GM21786 (cell line): Measurements from ENCODE around the gene GPR157.
"Not testable (repeated sequence)": the region's sequence is repeated elsewhere in the genome, so short reads cannot be mapped to it uniquely, and the experiment has no call there.

Experiments
- ATAC-seq: cut with Tn5 transposase; IDR thresholded peaks from one replicate; pipeline ENCODE4 v1.9.1; 2021; ENCODE audit not compliant: unreplicated experiment

Gene GPR157

DNA sequence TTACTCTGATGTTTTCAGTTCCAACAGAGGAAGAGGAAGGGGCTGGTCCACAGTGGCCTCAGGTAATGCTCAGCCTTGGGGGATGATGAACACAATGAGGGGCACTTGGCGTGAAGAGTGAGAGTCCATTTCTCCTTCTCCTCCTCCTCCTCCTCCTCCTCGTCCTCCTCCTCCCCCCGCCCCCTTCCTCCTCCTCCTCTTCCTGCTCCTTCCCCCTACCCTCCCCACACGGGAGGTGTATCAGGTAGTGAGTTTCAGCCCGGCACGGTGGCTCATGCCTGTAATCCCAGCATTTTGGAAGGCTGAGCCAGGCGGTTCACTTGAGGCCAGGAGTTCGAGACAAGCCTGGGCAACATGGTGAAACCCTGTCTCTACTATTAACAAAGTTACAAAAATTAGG is 17.3 kb upstream of the GPR157 start:
- ATAC-seq: no peak

DNA sequence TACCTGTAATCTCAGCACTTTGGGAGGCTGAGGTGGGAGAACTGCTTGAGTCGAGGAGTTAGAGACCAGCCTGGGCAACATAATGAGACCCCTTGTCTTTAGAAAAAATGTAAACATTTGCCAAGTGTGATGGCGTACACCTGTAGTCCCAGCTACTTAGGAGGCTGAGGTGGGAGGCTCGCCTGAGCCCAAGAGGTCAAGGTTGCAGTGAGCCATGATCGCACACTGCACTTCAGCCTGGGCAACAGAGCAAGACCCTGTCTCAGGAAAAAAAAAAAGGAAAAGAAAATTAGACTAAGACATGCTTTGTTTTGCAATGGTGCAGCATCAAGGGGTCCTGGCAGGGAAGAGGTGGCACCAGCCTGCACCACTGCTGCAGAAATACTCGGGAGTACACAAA is 16.8 kb upstream of the GPR157 start:
- no peak for ATAC-seq

DNA sequence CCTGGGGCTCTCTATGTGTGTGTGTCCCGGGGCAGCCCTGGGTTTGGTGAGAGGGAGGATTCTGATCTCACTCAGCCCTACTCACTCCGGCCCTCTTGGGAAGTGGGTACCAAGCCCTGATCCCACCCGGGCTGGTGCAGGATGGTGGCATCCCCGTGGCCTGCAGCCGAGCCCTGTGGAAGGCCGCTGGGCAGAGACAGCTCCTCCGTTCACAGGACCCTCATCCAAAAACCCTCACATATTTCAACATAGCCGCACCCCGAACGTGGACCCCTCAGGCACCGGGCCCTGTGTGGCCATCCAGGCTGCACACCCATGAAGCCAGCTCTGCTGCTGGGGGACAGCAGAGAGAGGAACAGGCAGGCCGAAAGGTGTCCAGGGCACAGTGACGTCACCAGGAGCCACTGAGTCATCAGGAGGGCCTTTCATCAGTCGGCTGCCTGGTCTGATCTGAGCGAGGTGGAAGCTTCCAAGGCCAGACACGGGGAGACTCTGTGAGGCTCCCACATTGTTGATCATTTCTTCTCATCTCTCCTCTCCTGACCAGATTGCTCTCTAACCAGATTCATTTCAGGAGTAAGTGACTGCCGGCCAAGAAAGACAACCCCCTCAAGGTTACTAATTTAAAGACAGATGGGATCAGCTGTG is 16.2 kb upstream of the GPR157 start:
- ATAC-seq: no peak

DNA sequence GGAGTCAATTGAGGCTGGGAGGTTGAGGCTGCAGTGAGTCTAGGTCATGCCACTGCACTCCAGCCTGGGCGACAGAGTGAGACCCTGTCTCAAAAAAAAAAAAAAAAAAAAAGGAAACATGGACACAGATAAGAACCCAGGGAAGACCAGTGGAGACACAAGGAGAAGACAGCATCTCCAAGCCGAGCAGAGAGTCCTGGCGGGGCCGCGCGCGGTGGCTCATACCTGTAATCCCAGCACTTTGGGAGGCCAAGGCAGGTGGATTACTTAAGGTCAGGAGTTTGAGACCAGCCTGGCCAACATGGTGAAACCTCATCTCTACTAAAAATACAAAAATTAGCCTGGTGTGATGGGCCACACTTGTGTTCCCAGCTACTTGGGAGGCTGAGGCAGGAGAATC is 15.6 kb upstream of the GPR157 start:
- not testable (repeated sequence) for ATAC-seq

DNA sequence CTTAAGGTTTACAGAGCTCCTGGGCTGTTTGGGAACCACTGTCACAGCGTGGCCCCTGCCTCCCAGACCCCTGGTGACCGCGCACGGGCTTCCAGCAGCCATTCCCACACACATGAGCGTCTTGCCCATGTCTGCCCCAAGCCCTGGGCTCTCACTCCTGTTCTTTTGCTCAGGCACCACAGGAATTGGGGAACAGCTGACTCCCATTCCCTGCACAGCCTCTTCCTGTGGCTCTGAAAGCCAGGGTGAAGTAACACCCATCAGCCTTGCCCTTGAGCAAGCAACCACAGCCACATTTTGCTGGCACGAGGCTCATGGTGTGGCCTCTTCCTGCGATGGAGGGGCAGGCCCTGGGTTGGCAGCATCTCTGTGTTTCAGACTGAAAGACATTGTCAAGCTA is 14.3 kb upstream of the GPR157 start:
- no peak for ATAC-seq

DNA sequence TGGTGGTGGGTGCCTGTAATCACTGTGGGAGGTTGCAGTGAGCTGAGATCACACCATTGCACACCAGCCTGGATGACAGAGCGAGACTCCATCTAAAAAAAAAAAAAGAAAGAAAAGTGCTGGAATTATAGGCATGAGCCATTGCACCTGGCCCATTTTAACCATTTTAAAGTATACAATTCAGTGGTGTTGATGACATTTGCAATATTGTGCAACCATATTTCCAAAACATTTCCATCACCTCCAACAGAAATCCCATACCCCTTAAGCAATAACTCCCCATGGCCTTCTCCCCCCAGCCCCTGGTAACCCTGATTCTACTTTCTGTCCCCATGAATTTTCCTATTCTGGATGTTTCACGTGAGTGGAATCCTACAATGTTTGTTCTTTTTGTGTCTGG is 11.0 kb upstream of the GPR157 start:
- ATAC-seq: no peak

DNA sequence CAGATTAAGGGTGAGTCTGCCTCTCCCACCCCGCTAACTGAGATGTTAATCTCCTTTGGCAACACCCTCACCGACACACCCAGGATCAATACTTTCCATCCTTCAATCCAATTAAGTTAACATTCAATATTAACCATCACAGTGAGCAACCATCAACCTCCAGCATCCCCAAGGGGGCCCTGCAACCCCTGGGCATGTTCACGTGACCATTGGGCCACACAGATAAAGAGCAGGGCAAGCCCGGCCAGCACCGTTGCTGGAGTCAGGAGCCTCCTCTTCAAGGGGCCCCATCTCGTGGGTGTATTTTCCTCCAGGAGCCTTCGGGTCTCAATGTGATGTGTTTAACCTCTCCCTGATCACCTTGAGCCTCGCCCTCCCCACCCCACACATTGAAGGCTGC is 8.0 kb upstream of the GPR157 start:
- no peak for ATAC-seq

DNA sequence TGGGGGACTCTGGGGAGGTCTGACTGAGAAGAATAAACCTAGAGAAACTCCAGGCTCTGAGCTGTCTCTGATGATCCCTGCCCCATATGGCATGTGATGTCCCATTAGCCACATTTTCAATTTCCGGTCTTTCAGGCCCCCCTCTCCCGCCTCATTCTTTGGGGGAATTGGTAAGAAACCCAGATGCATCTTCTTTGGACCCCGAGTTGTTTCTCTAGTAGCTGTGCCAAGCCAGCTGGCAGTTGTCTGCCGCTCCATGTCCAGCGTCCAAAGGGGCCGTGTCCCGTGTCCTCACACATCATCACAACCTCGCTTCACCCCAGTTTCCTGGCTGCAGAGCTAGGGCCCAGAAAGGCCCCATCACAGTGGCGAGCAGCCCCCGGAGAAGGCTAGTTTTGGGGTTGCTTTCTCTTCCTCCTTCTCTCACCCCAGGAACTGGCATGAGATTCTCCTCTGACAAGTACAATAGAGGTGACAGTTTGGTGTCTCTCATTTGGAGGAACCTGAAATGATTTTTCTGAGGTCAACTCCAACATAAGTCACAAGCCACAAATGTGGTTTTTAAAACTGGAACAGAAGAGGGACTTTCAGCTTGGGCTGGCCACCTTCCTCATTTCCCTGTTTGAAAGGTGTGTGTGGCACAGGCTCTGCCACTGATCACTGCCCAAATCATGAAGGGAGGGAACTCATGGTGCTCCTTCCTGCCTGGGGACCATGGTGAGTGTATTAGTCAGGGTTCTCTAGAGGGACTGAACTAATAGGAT is 6.4 kb upstream of the GPR157 start:
- ATAC-seq: no peak

DNA sequence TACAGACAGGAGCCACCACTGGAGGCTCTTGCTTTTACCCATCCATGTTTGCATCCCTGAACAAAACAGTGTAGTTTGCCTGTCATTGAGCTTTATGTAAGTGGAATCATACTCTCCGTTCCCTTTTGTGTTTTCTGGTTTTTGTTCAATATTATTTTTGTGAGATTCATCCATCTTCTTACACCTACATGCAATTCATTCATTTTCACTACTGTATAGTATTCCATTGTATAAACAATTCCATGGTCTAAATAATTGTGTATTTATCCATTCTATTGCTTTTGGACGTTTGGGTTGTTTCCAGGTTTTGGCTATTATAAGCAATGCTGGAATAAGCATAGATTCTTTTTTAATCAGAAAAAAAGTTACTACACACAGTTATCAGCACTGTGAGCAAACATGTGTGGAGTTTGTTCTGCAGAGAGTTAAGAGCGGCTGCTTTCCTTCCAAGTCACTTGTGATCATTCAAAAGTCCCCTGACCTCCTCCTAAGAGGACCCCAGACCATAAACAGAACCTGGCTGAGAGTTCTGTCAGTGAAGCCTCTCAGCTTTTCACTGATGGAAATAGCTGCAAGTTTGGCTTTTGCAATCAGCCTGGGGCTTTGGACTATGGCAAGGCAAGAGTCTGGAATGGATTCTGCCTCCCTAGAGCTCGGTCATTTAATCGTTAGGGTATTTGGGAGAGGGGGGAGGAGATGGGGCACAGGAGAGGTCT is 5.1 kb upstream of the GPR157 start:
- ATAC-seq: no peak

DNA sequence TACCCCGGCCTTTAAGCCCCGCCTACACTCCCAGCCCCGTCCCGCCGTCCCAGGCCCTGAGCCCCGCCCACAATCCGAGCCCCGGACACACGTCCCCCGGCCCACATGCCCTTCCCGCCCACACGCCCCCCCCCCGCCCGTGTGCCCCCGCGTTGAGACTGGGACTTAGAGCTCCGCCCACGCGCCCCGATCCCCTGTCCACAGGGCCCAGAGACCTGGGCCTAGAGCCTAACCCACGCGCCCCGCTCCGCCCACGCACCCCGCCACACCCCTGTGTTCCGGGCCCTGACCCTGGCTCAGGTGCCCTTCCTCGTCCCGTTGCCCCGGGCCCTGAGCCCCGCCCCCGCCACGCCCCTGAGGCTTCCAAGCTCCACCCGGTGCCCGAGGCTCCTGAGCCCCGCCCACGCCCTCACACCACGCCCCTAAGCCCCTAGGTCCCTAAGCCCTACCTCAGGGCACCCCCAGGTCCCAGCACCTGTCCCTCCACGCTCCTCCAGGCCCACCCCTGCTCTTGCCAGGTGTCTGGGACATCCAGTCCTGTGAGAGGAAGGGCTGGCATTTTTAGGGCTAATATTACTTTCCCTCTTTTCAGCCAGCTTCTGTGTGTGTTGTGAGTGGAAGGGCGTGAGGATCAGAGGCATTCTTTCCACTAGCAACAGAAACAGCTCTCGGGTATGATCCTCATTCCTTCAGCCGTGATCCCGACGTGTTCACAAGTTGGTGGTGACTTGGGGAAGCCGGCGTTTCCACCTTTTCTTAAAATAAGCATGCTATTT is 552 bp upstream of the GPR157 start:
- ATAC-seq: peak; percentile 71

DNA sequence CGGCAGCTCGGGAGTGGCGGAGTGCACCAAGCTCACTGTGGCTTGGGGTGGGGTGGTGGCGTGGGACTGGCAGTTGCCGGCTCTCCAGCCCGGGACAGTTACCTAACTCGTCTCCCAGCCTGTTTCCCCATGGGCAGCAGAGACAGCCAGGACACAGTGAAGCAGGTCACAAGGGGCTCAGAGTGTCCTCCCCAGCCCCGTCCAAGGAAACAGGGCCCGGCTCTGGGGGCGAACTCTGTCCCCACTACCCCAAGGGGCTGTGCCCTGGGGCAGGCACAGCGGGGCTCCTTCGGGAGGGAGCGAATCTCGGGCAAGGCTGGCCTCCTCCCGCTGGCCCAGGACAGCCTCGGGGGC is 759 bp downstream of the GPR157 start:
- no peak for ATAC-seq

DNA sequence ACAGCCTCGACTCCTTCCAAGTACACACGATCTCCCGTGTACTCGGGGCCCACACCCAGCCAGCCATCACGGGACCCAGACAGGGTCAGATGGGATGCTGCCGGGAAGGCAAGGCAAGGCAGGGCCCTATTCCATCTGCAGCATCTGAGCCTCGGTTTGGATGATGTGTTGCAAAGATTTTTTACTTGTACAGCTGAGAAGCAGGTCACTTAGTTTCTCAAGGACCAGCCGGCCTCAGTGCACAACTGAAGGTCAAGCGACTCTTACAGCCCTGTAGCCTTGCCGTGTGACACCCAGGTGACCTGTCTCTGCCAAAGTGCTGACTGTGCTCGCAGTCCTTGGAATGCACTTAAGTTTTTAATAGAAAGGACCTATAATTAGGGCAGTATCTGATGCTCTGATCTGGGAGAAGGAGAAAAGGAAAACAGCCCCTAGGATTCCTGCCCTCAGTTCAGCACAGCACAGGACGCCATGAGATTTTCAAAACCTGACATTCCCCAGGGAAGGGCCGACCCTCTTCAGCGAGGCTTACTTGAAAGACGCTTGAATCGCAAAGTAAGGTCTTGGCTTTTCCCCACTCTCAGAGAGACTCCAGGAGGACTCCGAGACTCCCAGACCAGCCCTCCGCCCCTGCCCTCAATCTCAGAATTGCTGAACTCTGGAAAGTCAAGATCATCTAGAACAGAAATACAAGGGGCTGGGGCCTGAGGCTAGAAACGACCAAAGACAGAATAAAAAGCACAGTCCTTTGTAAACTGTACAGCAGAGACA is 1.3 kb downstream of the GPR157 start:
- no peak for ATAC-seq

DNA sequence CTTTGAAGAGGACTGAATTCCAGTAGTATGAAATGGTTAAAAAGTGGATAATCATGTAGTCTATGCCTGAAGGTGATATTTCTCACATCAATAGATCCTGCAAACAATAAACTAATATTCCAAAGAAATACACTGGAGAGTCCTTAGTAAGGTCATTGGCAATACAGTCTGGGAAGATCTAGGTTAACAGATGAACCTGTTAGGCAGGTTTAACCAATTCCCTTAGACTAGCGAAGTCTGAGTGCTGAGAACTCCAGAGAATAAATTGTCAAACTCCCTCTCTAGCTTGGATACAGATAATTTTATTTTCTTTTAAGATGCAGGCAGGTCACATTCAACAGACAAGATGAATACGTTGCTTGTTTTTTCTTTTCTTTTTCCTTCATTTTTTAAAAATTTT is 2.4 kb downstream of the GPR157 start:
- no peak for ATAC-seq

DNA sequence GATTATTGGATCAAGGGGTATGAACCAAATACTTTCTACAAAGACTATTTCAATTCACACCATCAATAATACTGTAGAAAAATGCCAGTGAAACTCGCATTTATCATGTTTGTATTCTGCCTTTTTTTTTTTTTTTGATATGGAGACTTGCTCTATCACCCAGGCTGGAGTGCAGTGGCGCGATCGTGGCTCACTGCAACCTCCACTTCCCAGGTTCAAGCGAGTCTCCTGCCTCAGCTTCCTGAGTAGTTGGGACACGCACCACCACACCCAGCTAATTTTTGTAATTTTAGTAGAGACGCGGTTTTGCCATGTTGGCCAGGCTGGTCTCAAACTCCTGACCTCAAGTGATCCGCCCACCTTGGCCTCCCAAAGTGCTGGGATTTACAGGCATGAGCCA is 3.1 kb downstream of the GPR157 start:
- ATAC-seq: not testable (repeated sequence)

DNA sequence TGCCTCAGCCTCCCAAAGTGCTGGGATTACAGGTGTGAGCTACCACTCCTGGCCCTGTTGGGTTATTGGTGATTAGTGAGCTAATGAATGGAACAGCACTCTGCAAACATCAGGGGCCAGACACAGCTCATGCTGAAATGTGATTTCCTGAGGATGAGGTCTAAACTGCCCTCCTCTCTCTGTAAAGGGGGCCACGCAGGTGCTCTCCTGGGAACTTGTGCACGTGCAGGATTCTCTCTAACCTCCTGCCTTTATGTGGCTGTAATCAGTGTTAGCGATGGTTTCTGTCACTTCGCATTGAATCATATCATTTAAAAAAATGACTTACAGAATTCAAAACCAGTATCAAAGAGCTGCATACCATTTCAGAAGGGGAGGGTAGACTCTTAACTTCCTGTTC is 3.6 kb downstream of the GPR157 start:
- ATAC-seq: no peak

DNA sequence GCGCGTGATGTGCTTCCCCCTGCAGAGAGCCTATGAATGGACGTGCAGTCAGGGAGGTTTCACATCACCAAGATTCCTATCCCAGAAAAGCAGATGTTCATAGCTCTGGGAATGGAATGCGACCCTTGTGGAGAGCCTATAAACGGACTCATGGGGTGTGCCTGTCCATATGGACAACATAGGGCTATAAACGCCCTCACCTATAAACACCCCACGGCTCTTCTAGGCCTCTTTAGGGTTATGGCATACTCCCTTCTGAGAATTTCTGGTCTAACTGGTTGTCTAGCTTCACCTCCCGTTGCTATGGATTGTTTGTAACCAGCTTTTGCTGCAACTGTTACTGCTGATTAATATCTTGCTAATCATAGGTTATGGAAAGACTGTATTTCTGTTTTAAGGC is 4.5 kb downstream of the GPR157 start:
- not testable (repeated sequence) for ATAC-seq

DNA sequence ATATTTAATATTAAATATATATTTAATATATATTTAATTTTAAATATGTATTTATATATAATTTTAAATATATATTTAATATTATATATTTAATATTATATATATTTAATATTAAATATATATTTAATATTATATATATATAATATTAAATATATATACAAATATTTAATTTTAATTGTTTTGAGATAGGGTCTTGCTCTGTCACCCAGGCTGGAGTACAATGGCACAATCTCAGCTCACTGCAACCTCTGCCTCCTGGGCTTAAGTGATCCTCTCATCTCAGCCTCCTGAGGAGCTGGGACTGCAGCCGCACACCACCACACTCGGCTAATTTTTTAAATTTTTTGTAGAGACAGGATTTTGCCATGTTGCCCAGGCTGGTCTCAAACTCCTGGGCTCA is 5.2 kb downstream of the GPR157 start:
- ATAC-seq: not testable (repeated sequence)

DNA sequence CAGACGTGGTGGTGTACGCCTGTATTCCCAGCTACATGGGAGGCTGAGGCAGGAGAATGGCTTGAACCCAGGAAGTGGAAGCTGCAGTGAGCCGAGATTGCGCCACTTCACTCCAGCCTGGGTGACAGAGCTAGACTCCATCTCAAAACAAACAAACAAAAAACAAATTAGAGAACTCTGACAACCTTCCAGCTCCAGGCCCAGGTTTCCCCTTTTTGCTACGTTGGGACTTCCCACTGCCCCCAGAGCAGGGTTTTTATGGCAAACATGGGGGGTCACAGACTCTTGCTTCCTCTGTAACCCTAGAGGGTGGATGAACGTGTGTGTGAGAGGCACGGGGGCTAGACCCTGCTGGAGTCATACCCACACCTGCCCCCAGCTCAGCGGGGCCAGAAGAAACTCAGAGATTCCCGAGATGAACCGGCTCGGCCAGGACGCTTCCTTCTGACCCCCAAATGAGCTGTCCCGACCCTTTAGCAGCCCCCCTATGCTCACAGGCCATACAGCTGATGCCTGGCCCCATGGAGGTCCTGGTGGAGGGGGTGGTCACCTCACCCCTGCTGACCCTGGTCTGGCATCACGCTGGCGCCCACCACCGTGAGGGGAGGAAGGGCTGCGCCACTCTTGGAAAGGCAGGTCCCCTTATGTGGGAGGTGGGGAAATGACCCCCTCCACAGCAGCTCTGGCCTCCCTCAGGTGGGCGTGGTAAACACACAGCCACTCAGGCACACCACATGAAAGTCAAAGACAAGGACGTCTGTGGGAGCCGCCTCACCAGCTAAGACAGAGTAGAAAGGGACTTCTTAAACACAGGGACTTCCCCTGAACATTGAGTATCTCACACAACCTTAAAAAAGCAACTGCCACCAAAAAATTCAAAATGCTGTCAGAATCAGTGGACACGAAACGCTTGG is 7.1 kb downstream of the GPR157 start:
- ATAC-seq: peak; percentile 75

DNA sequence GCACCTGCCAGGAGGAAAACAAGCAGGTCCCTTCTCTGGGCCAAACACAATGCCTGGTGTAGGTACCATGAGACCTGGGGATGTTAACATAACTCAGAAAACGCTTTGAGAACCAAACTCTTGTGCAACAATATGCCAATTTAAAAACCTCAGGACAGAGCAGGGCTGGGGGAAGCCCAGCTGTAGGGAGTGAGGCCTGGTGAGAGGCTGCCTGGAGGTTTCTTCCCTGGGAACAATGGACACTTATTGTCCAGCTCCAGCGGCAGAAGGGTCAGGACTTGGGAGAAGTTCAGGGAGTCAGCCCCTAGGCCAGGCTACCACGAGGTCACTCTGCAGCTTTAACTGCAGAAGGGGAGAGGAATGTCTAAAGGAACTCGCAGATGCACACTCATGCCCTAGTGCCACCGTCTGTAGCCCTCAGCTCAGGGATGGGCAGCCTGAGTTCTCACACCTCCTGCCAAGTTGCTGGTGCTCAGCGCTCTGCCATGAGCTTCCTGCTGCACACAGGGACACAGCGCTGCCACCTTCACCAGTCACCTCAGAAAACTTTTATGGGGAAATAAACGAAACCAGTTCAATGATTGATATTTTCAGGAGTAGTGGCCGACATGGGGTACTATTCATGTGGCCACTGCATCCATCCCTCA is 8.5 kb downstream of the GPR157 start:
- ATAC-seq: no peak
